Mesodermal cell (in vitro differentiated cells): ENCODE measurements around the gene OR5K2.

Experiments
- H3K27ac ChIP-seq: 2 replicates; pipeline ENCODE4 v1.7.0; 2013; ENCODE audit warnings: mild to moderate bottlenecking, low read depth, low read length, moderate library complexity; ENCODE audit not compliant: severe bottlenecking
- H3K36me3 ChIP-seq: 2 replicates; pipeline ENCODE4 v1.7.1; 2013; ENCODE audit warnings: mild to moderate bottlenecking, low read length, moderate library complexity; ENCODE audit not compliant: control insufficient read depth, insufficient read depth
- H3K4me1 ChIP-seq: one replicate; pipeline ENCODE4 v1.7.1; 2013; ENCODE audit warnings: mild to moderate bottlenecking, low read length; ENCODE audit not compliant: insufficient read depth, control insufficient read depth, poor library complexity, severe bottlenecking
- H3K4me3 ChIP-seq: 2 replicates; pipeline ENCODE4 v1.7.0; 2013; ENCODE audit warnings: low read length, control low read depth, mild to moderate bottlenecking; ENCODE audit not compliant: insufficient read depth, poor library complexity, severe bottlenecking; ENCODE audit errors: extremely low read depth
- H3K9me3 ChIP-seq: 2 replicates; pipeline ENCODE4 v1.7.1; 2013; ENCODE audit warnings: mild to moderate bottlenecking, low read length, moderate library complexity; ENCODE audit not compliant: control insufficient read depth
- WGBS, 2 experiments: methylation state at CpG; one replicate each; pipeline ENCODE4 v1.1.5; 2013; ENCODE audit warnings: missing lambda C conversion rate in 2 of 2; ENCODE audit not compliant: insufficient coverage in 2 of 2; 5-methylcytosine and 5-hydroxymethylcytosine counted together

OR5K2 gene

DNA sequence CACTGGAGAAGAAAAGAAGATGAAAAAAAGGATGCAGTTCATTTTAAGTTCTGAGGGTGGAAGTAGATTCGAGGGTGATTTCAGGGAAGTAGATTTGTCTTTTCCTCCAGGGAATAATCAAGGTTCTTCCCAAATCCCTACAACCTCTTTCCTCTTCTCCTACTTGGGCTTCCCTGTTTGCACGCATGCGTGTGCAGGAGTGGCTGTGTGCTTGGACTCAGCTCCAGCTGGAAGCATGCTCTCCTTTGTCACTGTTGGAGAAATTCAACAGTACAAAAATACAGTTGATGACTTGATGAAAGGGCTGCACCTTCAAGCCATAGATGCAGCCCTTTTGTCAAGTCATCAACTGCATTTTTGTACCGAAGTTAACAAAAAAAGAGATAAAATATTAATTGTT is 3.8 kb downstream of the OR5K2 start:
- H3K36me3 ChIP-seq: no peaks in the 10 kb centered on the region
- H3K4me1 ChIP-seq: no peaks in the 10 kb centered on the region
- WGBS, 2 experiments: 100% methylated on average over 1 of the region's 4 CpGs; no CpG with 5 or more reads in 1 of the 2 experiments
- H3K4me3 ChIP-seq: no peak overlapping the region
- no peaks in the 10 kb centered on the region for H3K9me3 ChIP-seq
- no peak overlapping the region for H3K27ac ChIP-seq

DNA sequence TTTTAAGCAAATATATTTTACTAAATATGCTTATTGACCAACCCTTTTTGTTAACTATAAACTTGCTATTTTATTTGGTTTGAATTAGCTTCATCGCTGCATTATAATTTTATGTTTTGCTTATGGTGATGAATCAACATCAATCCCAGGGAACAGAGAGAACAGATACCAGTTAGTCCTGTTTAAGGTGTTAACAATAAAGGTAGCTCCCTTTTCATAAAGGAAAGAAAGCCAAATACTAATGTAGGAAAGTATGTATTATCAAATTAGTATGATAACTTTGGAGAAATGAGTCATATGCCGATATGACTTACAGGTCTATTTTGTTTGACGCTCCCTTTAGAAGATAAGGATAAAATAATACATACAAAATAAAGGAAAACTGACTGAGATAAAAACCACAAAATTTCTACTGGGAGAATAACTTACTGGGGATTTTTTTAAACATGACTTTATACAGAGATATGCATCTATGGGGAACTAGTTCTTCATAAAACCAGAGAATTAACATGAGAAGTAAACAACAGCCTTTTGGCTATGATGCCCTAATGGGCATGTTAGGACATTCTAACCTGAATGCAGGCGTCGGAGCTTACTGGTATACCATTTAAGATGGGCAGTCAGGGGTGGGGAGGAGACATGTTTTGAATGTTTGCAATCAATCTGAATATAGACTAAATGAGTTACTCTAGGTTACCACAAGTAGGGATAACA is 4.5 kb downstream of the OR5K2 start:
- H3K4me1 ChIP-seq: no peaks in the 10 kb centered on the region
- WGBS, 2 experiments: 100% methylated on average over 2 of the region's 5 CpGs; no CpG with 5 or more reads in 1 of the 2 experiments
- H3K36me3 ChIP-seq: no peaks in the 10 kb centered on the region
- no peak overlapping the region for H3K4me3 ChIP-seq
- H3K9me3 ChIP-seq: no peaks in the 10 kb centered on the region
- H3K27ac ChIP-seq: no peak overlapping the region

DNA sequence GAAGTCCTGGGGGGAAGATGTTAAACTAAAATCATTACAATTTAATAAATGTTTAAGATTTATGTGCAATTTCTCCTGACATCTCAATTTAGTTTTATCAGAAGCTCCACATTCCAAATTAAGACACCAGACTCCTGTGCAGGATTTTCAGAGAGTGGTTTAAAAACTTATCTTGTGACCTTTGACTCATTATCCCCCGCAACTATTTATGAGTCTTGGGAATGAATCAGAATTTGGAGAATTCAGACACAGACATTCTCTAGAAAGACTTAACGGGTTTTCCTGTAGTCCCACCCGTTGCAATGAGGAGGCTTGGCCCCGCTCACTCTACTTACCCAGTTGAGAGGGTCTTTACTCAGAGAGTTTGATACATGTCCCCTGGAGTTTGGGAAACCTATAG is 7.1 kb downstream of the OR5K2 start:
- Histone ChIP-seq H3K36me3 (no peaks in the 10 kb centered on the region), H3K27ac (peak overlapping the region; percentile 6), H3K4me3 (no peak overlapping the region), H3K4me1 (no peaks in the 10 kb centered on the region), H3K9me3 (no peaks in the 10 kb centered on the region)
- 100% methylated on average over 1 of the region's 4 CpGs; no CpG with 5 or more reads in 1 of the 2 experiments for WGBS, 2 experiments

DNA sequence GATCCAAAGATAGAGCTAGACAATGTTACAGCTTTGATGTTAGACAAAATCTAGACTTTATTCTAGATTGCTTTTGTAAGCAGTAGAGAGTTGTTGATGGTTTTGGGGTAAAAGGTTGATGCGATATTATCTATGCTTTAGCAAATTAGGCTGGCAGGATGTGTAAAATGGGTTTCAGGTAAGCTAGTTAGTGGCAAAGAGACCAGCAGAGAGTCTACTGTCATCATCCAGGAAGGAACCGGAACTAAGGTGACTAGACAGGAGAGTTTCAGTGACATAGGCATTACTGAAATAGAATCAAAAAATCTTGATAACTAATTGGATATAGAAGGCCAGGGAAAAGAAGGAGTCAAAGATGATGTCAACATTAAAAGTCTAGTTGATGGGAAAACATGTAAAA is 11.1 kb downstream of the OR5K2 start:
- no peak overlapping the region for H3K4me3 ChIP-seq
- WGBS, 2 experiments: 94 to 100% methylated on average over 2 of the region's 2 CpGs
- H3K27ac ChIP-seq: no peak overlapping the region
- H3K36me3 ChIP-seq: peaks cover 5% of the 10 kb centered on the region
- H3K4me1 ChIP-seq: no peaks in the 10 kb centered on the region
- H3K9me3 ChIP-seq: no peaks in the 10 kb centered on the region

DNA sequence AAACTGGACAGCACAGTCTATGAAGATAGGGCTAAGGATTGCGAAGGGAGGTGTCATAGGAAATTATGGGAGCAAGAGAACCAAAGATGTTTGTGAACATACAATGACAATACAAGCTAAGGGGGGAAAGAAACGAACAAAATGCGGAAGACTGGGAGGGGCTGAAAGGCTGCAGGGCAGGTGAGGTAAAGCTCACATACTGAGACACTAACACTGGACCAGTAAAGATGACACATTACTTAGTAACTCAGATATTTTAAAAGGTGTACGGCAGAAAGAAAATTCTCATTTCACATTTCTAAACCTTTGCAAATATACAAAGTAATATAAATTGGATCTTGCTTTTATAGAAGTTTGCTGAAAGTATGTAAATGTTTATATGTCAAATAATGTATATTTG is 15.1 kb downstream of the OR5K2 start:
- no peak overlapping the region for H3K4me3 ChIP-seq
- whole genome bisulfite sequencing, 2 experiments: 100% methylated on average over 1 of the region's 4 CpGs
- no peak overlapping the region for H3K27ac ChIP-seq
- H3K36me3 ChIP-seq: peaks cover 26% of the 10 kb centered on the region
- no peaks in the 10 kb centered on the region for H3K9me3 ChIP-seq
- no peaks in the 10 kb centered on the region for H3K4me1 ChIP-seq

DNA sequence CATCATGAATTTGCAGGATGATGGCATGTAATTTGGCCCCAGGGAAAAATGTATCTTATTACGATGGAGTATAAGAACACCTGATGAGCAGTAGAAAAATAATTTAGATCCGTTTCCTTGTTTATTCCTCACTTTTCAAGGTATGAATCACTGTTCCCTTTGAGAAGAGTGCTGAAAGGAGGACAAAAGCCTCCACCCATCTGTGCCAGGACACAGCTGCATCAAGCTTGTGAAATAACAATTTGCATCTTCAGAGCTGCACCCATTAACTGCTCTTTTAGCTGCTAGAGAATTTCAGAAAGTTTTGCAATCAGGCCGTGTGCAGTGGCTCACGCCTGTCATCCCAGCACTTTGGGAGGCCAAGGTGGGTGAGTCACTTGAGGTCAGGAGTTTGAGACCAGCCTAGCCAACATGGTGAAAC is 15.6 kb downstream of the OR5K2 start:
- Histone ChIP-seq H3K4me3 (no peak overlapping the region), H3K9me3 (no peaks in the 10 kb centered on the region), H3K36me3 (peaks cover 32% of the 10 kb centered on the region), H3K27ac (no peak overlapping the region), H3K4me1 (no peaks in the 10 kb centered on the region)
- 60 to 100% methylated on average over 1 to 2 of the region's 4 CpGs for WGBS, 2 experiments

DNA sequence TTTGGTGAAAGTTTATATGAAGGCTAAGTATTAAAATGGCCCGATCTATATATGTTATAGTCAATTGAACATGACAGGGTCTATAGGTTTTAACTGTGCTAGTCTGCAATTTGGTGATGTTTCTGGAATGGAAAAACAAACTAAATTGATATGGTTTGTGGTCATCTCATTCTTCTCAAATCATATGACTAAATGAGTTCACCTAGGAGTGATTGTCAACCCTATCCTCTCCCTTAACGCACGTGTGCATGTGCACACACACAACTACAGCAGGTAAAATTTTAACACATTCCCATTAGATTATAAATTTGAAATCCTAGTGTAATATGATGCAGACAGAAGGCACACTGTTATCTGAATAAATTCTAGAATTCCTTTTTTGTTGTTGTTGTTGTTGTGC is 16.3 kb downstream of the OR5K2 start:
- Histone ChIP-seq H3K9me3 (no peaks in the 10 kb centered on the region), H3K27ac (no peak overlapping the region), H3K4me1 (no peaks in the 10 kb centered on the region), H3K36me3 (peaks cover 38% of the 10 kb centered on the region), H3K4me3 (no peak overlapping the region)
- 100% methylated on average over 1 of the region's 3 CpGs for WGBS, 2 experiments

DNA sequence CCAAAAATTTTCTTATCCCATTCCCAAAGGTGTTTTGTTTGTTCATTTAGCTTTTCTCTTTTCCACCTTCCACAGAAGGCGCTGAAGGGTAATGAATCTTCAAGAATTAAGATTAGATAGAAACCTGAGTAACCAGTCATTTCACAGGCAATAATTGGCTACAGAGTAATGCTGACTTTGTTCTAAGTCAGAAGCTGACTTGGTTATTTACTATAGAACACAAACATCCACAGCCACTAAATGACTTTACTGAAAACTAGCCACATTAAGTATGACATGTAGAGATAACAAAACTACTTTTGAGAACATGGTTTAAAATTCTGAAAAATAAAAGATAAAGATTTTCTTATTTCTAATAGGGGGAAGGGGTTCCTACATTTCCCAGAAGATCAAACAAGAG is 17.5 kb downstream of the OR5K2 start:
- WGBS, 2 experiments: no CpG with 5 or more reads among the region's 1 CpG
- H3K36me3 ChIP-seq: peaks cover 50% of the 10 kb centered on the region
- H3K4me3 ChIP-seq: no peak overlapping the region

DNA sequence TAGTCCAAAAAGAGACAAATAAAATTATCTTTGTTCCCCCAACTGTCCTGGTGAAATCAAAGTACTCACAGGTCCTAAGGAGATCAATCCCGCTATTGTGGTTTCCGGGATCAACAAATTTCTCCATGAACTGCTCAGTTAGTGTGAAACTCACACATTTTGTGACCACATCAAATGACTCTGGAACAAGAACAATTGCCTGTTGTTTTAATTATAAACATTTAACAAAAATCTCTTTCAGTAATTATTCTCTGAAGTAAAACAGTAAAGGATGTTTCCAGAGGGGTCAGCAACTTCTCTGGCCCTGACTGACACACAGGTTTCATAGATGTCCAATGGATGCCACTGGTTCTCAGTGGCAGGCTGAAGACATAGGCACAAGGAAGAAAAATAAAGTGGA is 21.3 kb downstream of the OR5K2 start:
- H3K36me3 ChIP-seq: peaks cover 56% of the 10 kb centered on the region
- WGBS, 2 experiments: 83 to 100% methylated on average over 1 to 2 of the region's 2 CpGs

More for the DNA sequence above, 17.5 kb downstream of the OR5K2 start:
- H3K4me1 ChIP-seq: no peaks in the 10 kb centered on the region
- H3K9me3 ChIP-seq: no peaks in the 10 kb centered on the region
- H3K27ac ChIP-seq: no peak overlapping the region

DNA sequence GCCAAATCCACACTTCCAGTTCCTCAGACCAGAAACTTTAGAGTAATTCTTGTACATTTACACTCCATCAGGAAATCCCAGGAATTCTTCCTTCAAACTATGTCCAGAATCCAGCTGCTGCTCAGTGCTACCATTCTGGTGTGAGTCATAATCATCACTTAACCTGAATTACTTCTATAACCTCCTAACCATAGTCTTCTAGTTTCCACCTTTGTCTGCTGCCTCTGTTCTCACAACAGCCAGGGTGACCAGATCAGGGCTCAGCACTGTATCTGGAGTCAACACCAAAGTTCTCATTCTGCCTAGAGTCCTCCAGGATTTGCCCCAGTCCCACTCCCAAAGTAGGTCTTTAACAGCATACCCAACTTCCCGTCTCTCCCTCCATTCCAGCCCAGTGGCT is 21.9 kb downstream of the OR5K2 start:
- Histone ChIP-seq H3K27ac (no peak overlapping the region), H3K4me1 (peaks cover 5% of the 10 kb centered on the region), H3K4me3 (no peak overlapping the region), H3K36me3 (peaks cover 56% of the 10 kb centered on the region), H3K9me3 (no peaks in the 10 kb centered on the region)
- WGBS, 2 experiments: 89 to 100% methylated on average over 1 of the region's 1 CpG

More for the DNA sequence above, 21.3 kb downstream of the OR5K2 start:
- Histone ChIP-seq H3K27ac (no peak overlapping the region), H3K4me3 (no peak overlapping the region), H3K4me1 (peaks cover 5% of the 10 kb centered on the region), H3K9me3 (no peaks in the 10 kb centered on the region)

DNA sequence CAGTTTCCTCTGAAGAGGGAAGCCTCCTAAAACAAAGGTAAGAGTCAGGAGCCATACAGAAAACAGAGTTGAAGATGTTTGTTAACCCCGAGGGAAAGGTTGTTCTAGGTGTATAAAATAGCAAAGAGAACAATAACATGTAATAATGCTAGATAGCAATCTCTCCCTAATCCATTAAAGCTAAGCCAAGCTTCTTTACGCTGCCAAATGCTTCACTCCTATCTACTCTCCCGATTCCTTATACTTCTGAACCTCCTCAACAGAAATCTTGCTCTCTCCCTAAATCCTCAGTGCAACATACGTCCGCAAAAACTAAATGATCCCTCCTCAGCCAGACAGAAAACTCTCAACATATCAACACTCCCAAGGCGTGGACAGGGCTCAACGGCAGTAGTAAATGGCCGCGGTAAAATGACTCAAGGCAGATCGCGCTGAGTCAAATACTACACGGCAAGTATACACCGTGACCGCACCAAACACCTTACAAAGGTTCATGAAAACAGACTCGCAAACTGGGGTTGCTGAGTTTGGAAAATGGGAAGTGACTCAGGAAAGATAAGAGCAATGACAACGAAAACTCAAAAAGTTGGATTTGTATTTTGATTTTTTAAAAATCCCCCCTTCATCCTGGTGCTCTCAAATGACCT is 24.5 kb downstream of the OR5K2 start:
- Histone ChIP-seq H3K27ac (peak overlapping the region; percentile 76), H3K4me3 (peak overlapping the region; percentile 86), H3K9me3 (no peaks in the 10 kb centered on the region), H3K4me1 (peaks cover 5% of the 10 kb centered on the region), H3K36me3 (peaks cover 39% of the 10 kb centered on the region)
- 0 to 1% methylated on average over 8 of the region's 16 CpGs for whole genome bisulfite sequencing, 2 experiments
